IMR-90 (cell line): ENCODE results near the gene SLC48A1. TPM values are rescaled to one million over a fixed set of nuclear protein-coding genes. Genes with fewer than 3 reads are reported as not detected.
A peak's percentile ranks its signal among the peaks of the same experiment; 100 is the strongest.

ENCODE experiments used
- ATAC-seq: fragments of 200-7000 bp; cut with Tn5 transposase; 2 replicates; pipeline ENCODE4 v1.9.1; 2020; ENCODE audit warnings: low read depth, mild to moderate bottlenecking, moderate library complexity
- BruUV-seq: library from RNA; stranded (reverse); fragments of 400-500 nt; replicated peaks from 2 replicates; lab custom pipeline; 2021; lab: Mats Ljungman, UMichigan
- CTCF ChIA-PET: fragments of 300-600 bp; formaldehyde crosslinking; extraction: SDS; loops from one replicate; lab custom pipeline; 2021; ENCODE audit warnings: antibody characterized with exemption; lab: Yijun Ruan, JAX
- POLR2A ChIA-PET: fragments of 300-600 bp; sonication (Branson Sonifier 250); formaldehyde crosslinking; loops from one replicate; lab custom pipeline; 2022; ENCODE audit warnings: antibody characterized with exemption; ENCODE audit not compliant: unreplicated experiment; lab: Charles Lee
- DNase-seq: peaks from one replicate; pipeline ENCODE4 v3.0.0; 2013
- H2AFZ ChIP-seq: replicated peaks from 2 replicates; pipeline ENCODE3; 2013; ENCODE audit warnings: low read length, mild to moderate bottlenecking; ENCODE audit not compliant: poor library complexity
- H2AK5ac ChIP-seq: 2 replicates; pipeline ENCODE4 v1.6.1; 2013; ENCODE audit warnings: low read depth, low read length, inconsistent platforms
- H2AK9ac ChIP-seq: replicated peaks from 2 replicates; pipeline ENCODE3; 2013; ENCODE audit warnings: mild to moderate bottlenecking, low read depth, low read length, moderate library complexity; ENCODE audit not compliant: poor library complexity
- H2BK120ac ChIP-seq: 2 replicates; pipeline ENCODE4 v1.6.1; 2013; ENCODE audit warnings: low read depth, low read length, inconsistent platforms
- H2BK15ac ChIP-seq: 3 replicates; pipeline ENCODE4 v1.6.1; 2013; ENCODE audit warnings: low read depth, low read length, inconsistent platforms
- H2BK20ac ChIP-seq: 2 replicates; pipeline ENCODE4 v1.6.1; 2013; ENCODE audit warnings: low read depth, mild to moderate bottlenecking, inconsistent platforms, low read length, moderate library complexity
- H2BK5ac ChIP-seq: 2 replicates; pipeline ENCODE4 v1.6.1; 2013; ENCODE audit warnings: mild to moderate bottlenecking, low read depth, low read length, inconsistent platforms; ENCODE audit not compliant: poor library complexity, severe bottlenecking
- H3K14ac ChIP-seq: replicated peaks from 2 replicates; pipeline ENCODE4 v1.6.1; 2013; ENCODE audit warnings: low read depth, low read length, inconsistent platforms
- H3K18ac ChIP-seq: 2 replicates; pipeline ENCODE4 v1.6.1; 2013; ENCODE audit warnings: low read depth, low read length, control low read depth
- H3K23ac ChIP-seq: 2 replicates; pipeline ENCODE4 v1.6.1; 2013; ENCODE audit warnings: low read depth, low read length, inconsistent platforms
- H3K27ac ChIP-seq: 2 replicates; pipeline ENCODE4 v1.5.1; 2013; ENCODE audit warnings: mild to moderate bottlenecking, control low read depth, low read length; ENCODE audit not compliant: insufficient read depth
- H3K27me3 ChIP-seq: 2 replicates; pipeline ENCODE4 v1.6.1; 2013; ENCODE audit warnings: low read length; ENCODE audit not compliant: control insufficient read depth, insufficient read depth
- H3K36me3 ChIP-seq: 2 replicates; pipeline ENCODE4 v1.6.1; 2013; ENCODE audit warnings: low read length, mixed read lengths; ENCODE audit not compliant: control insufficient read depth, insufficient read depth
- H3K4ac ChIP-seq: 2 replicates; pipeline ENCODE4 v1.6.1; 2013; ENCODE audit warnings: low read depth, low read length, inconsistent platforms
- H3K4me1 ChIP-seq: 2 replicates; pipeline ENCODE4 v1.6.1; 2013; ENCODE audit warnings: low read length, mixed read lengths; ENCODE audit not compliant: control insufficient read depth, insufficient read depth
- H3K4me2 ChIP-seq: 2 replicates; pipeline ENCODE4 v1.6.1; 2013; ENCODE audit warnings: low read depth, mild to moderate bottlenecking, control low read depth, low read length, moderate library complexity
- H3K4me3 ChIP-seq: 2 replicates; pipeline ENCODE4 v1.5.1; 2013; ENCODE audit warnings: low read depth, mild to moderate bottlenecking, control low read depth, low read length, moderate library complexity; ENCODE audit not compliant: insufficient read depth
- H3K56ac ChIP-seq: 2 replicates; pipeline ENCODE4 v1.6.1; 2013; ENCODE audit warnings: low read length, inconsistent platforms; ENCODE audit not compliant: insufficient read depth; ENCODE audit errors: extremely low read depth
- H3K79me1 ChIP-seq, 2 experiments: 2 replicates each; pipeline ENCODE4 v1.6.1; 2013; ENCODE audit warnings: low read length in 2 of 2, inconsistent platforms in 1 of 2, low read depth in 1 of 2
- H3K9ac ChIP-seq: 2 replicates; pipeline ENCODE4 v1.6.1; 2013; ENCODE audit warnings: low read depth, low read length, control low read depth
- H3K9me1 ChIP-seq: 2 replicates; pipeline ENCODE4 v1.6.1; 2013; ENCODE audit warnings: low read length, inconsistent platforms; ENCODE audit not compliant: insufficient read depth
- H3K9me3 ChIP-seq: 2 replicates; pipeline ENCODE4 v1.6.1; 2013; ENCODE audit warnings: low read length; ENCODE audit not compliant: control insufficient read depth, insufficient read depth
- H4K20me1 ChIP-seq: 2 replicates; pipeline ENCODE4 v1.6.1; 2013; ENCODE audit warnings: low read length, inconsistent platforms; ENCODE audit not compliant: insufficient read depth
- H4K5ac ChIP-seq: 2 replicates; pipeline ENCODE4 v1.6.1; 2013; ENCODE audit warnings: mild to moderate bottlenecking, low read depth, low read length, control low read depth
- H4K8ac ChIP-seq, 2 experiments: 2 replicates each; pipeline ENCODE4 v1.6.1; 2013; ENCODE audit warnings: low read depth in 2 of 2, low read length in 2 of 2, control low read depth in 1 of 2, inconsistent platforms in 1 of 2
- H4K91ac ChIP-seq: 2 replicates; pipeline ENCODE4 v1.6.1; 2013; ENCODE audit warnings: low read depth, low read length, inconsistent platforms; ENCODE audit not compliant: insufficient read depth
- BHLHE40 ChIP-seq: fragments of 150-350 bp; IDR thresholded peaks from 2 replicates; pipeline ENCODE4 v1.6.1; 2016; ENCODE audit warnings: mild to moderate bottlenecking, low read depth, low read length
- CEBPB ChIP-seq: IDR thresholded peaks from 2 replicates; pipeline ENCODE4 v1.6.1; 2012; ENCODE audit warnings: low read depth, low read length, improper control_type of control experiment
- CHD1 ChIP-seq: IDR thresholded peaks from 2 replicates; pipeline ENCODE4 v1.6.1; 2012; ENCODE audit warnings: low read depth, low read length, improper control_type of control experiment
- FOS ChIP-seq: fragments of 150-350 bp; IDR thresholded peaks from 2 replicates; pipeline ENCODE4 v1.6.1; 2016; ENCODE audit warnings: low read depth, low read length
- MAFK ChIP-seq: IDR thresholded peaks from 2 replicates; pipeline ENCODE4 v1.6.1; 2012; ENCODE audit warnings: low read depth, low read length, improper control_type of control experiment
- MAZ ChIP-seq: IDR thresholded peaks from 2 replicates; pipeline ENCODE4 v1.6.1; 2012; ENCODE audit warnings: low read depth, mild to moderate bottlenecking, low read length, improper control_type of control experiment, moderate library complexity, borderline replicate concordance
- MXI1 ChIP-seq: IDR thresholded peaks from 2 replicates; pipeline ENCODE4 v1.6.1; 2012; ENCODE audit warnings: low read depth, mild to moderate bottlenecking, low read length, moderate library complexity, borderline replicate concordance
- NFE2L2 ChIP-seq: fragments of 150-350 bp; IDR thresholded peaks from 2 replicates; pipeline ENCODE4 v1.6.1; 2016; ENCODE audit warnings: low read depth, mild to moderate bottlenecking, low read length
- POLR2A ChIP-seq: IDR thresholded peaks from 2 replicates; pipeline ENCODE4 v1.6.1; 2012; ENCODE audit warnings: mild to moderate bottlenecking, low read depth, low read length
- RAD21 ChIP-seq: IDR thresholded peaks from 2 replicates; pipeline ENCODE4 v1.6.1; 2012; ENCODE audit warnings: low read length, improper control_type of control experiment
- RCOR1 ChIP-seq: IDR thresholded peaks from 2 replicates; pipeline ENCODE4 v1.6.1; 2012; ENCODE audit warnings: mild to moderate bottlenecking, low read length, improper control_type of control experiment; ENCODE audit not compliant: insufficient replicate concordance
- RFX5 ChIP-seq: IDR thresholded peaks from 2 replicates; pipeline ENCODE4 v1.8.0; 2012; ENCODE audit warnings: low read depth, mild to moderate bottlenecking, low read length, moderate library complexity
- SMC3 ChIP-seq: fragments of 150-350 bp; IDR thresholded peaks from 2 replicates; pipeline ENCODE4 v1.6.1; 2016; ENCODE audit warnings: low read depth, mild to moderate bottlenecking, antibody characterized with exemption, low read length, moderate library complexity
- WGBS, 2 experiments: methylation state at CpG; one replicate each; pipeline versions ENCODE4 v1.1.5 to v1.1.7; 2013; ENCODE audit warnings: missing lambda C conversion rate in 2 of 2; ENCODE audit not compliant: insufficient read length in 1 of 2; ENCODE audit errors: extremely low coverage in 2 of 2; 5-methylcytosine and 5-hydroxymethylcytosine counted together
- dilution Hi-C: fragments of 300-500 bp; cut with HindIII; formaldehyde crosslinking; loops from one replicate; pipeline ENCODE4 v1.14.3; 2018; ENCODE audit warnings: low sequenced_read_pairs; ENCODE audit not compliant: unreplicated experiment
- in situ Hi-C: fragments of 300-500 bp; cut with MboI; formaldehyde crosslinking; loops from 3 replicates; pipeline ENCODE4 v1.14.3; 2019; ENCODE audit warnings: low sequenced_read_pairs, inconsistent platforms, mixed read lengths
- intact Hi-C: fragments of 100-400 bp; cut with micrococcal nuclease; formaldehyde crosslinking; loops from 2 replicates; pipeline ENCODE4 v1.10.0; 2022
- polyA plus RNA-seq, 3 experiments: library from polyadenylated mRNA; depleted of rRNA; stranded (reverse); fragments of >200 nt; gene quantifications; 2 replicates each; pipeline ENCODE4 v1.2.3, GENCODE V29; 2012; ENCODE audit warnings: low replicate concordance in 1 of 3
- total RNA-seq: library from RNA; depleted of rRNA; stranded (reverse); fragments of >200 nt; gene quantifications from 2 replicates; pipeline ENCODE4 v1.2.3, GENCODE V29; 2012
- TF ChIP-seq, protein P1 (sequence below): fragments of 150-350 bp; IDR thresholded peaks from 2 replicates; pipeline ENCODE4 v1.6.1; 2017; ENCODE audit warnings: mild to moderate bottlenecking, antibody characterized with exemption, low read length, low read depth
- TF ChIP-seq, protein P2 (sequence below): fragments of 150-350 bp; IDR thresholded peaks from 2 replicates; pipeline ENCODE4 v1.6.1; 2016; ENCODE audit warnings: low read depth, mild to moderate bottlenecking, low read length, moderate library complexity, borderline replicate concordance

Gene SLC48A1
- total and polyA plus RNA-seq, 2 of the 4 experiments (the other 2 are of a cell fraction): 4.8 to 5.9 TPM

DNA sequence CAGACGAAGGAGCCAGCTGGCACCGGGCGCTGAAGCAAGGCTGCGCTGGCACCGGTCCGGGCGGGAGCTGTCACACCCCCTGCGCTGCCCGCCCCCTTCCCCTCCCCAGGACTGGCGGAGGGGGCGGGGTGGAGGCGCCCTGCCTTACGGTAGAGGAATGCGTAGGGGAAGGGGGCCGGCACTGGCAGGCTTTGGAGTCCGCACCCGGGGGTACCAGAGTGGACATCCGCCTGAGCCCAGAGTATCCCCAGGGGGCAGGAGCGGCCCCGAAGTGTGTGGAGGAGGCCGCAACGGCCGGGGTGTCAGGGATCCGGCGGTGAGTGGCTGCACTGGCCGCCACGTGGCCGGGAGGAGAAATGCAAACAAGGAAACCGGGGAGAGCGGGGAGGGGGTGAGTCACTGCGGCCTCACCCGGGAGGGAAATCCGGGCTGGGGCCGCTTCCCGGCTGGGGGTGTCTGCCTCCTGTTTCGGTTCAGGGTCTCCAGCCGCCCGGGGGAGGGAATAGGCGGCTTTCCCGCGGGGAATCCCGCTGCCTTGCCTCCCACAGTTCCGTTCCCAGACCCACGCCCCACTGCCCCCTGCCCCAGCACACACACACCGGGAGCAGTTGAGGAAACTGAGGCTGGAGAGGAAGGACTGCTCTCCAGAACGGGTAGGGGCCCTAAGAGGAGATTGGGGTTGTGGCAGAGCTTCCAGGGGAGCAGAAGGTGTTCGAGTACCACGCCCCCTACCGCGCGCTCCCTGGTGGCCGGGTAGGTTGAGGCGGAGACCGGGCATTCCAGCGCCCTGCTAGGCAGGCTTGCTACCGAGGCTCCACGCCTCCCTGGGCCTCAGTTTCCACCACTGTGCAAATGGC, 14.0 kb upstream of the SLC48A1 start, which contains the start of gene RAPGEF3:
TSS of gene RAPGEF3 (minus strand) at position 47 of the 857 bp plus-strand sequence. CDS start 324 bp downstream, outside the sequence.
- peak within 1 kb of the TSS; percentile 83 for H3K14ac ChIP-seq
- no peaks in the 10 kb centered on the region for H3K36me3 ChIP-seq
- H3K27ac ChIP-seq: peak within 1 kb of the TSS; percentile 43
- H3K4me2 ChIP-seq: peak within 1 kb of the TSS; percentile 82
- H2AK5ac ChIP-seq: peak within 1 kb of the TSS; percentile 80
- H4K5ac ChIP-seq: peak within 1 kb of the TSS; percentile 59
- H4K91ac ChIP-seq: peak within 1 kb of the TSS; percentile 86
- intact Hi-C loops (loop anchor here (1.0 to 2.0 kb wide), 2 partner anchors 22 to 42 kb away; no protein-coding TSS in a partner anchor), in situ Hi-C loops (no loop called here), dilution Hi-C loops (no loop called here)
- 0 out of 2 replicates have a peak within 1 kb of the TSS, but pooled peaks have one; percentile 10 for H3K56ac ChIP-seq
- peak within 1 kb of the TSS; percentile 94 for H2AFZ ChIP-seq
- no TSS peak for BruUV-seq
- H3K4me3 ChIP-seq: peak within 1 kb of the TSS; percentile 65
- H3K79me1 ChIP-seq: no peaks in the 10 kb centered on the region
- H3K9me1 ChIP-seq: peaks cover 4% of the 10 kb centered on the region; the same call in 1 of the 2 replicates
- H3K9ac ChIP-seq: peak within 1 kb of the TSS; percentile 52
- 0% methylated on average over 8 of the region's 57 CpGs; no CpG with 5 or more reads in 1 of the 2 experiments for WGBS, 2 experiments
- ChIA-PET CTCF (interaction anchor here (0.5 to 2.7 kb wide), 8 partner anchors 9 to 79 kb away, joined by 3 to 11 read pairs (median 4); no protein-coding TSS in a partner anchor), POLR2A (no interaction called here)
- no peaks in the 10 kb centered on the region for H3K27me3 ChIP-seq
- H3K4me1 ChIP-seq: peaks cover 12% of the 10 kb centered on the region
- ATAC-seq (peak; percentile 96), DNase-seq (peak; percentile 75)
- peak within 1 kb of the TSS; percentile 76 to 82 for H4K8ac ChIP-seq
- no peaks in the 10 kb centered on the region for H3K9me3 ChIP-seq
- H4K20me1 ChIP-seq: no peaks in the 10 kb centered on the region
- H2AK9ac ChIP-seq: peak within 1 kb of the TSS; percentile 83
- H3K4ac ChIP-seq: peak within 1 kb of the TSS; percentile 97
- H2BK15ac ChIP-seq: peak within 1 kb of the TSS; percentile 53; the same call in 1 of the 3 replicates
- H3K18ac ChIP-seq: peak within 1 kb of the TSS; percentile 42; the same call in 1 of the 2 replicates
- H2BK5ac ChIP-seq: peak within 1 kb of the TSS; percentile 63
- peak within 1 kb of the TSS; percentile 91 for H2BK120ac ChIP-seq
- peak within 1 kb of the TSS; percentile 85; the same call in 1 of the 2 replicates for H3K23ac ChIP-seq
- peak within 1 kb of the TSS; percentile 33; the same call in 1 of the 2 replicates for H2BK20ac ChIP-seq
- TF ChIP-seq CEBPB (no peak), POLR2A (peak; percentile 35; the same call in 1 of the 2 replicates), SMC3 (peak; percentile 27), MAZ (peak; percentile 62; the same call in 1 of the 2 replicates), CHD1 (no peak), RFX5 (no peak), NFE2L2 (no peak), RCOR1 (no peak), MAFK (no peak), MXI1 (peak; percentile 93), RAD21 (peak; percentile 39), FOS (peak; percentile 73), BHLHE40 (no peak)
- TF ChIP-seq, protein P1, sequence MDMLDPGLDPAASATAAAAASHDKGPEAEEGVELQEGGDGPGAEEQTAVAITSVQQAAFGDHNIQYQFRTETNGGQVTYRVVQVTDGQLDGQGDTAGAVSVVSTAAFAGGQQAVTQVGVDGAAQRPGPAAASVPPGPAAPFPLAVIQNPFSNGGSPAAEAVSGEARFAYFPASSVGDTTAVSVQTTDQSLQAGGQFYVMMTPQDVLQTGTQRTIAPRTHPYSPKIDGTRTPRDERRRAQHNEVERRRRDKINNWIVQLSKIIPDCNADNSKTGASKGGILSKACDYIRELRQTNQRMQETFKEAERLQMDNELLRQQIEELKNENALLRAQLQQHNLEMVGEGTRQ: peak; percentile 92
- TF ChIP-seq, protein P2, sequence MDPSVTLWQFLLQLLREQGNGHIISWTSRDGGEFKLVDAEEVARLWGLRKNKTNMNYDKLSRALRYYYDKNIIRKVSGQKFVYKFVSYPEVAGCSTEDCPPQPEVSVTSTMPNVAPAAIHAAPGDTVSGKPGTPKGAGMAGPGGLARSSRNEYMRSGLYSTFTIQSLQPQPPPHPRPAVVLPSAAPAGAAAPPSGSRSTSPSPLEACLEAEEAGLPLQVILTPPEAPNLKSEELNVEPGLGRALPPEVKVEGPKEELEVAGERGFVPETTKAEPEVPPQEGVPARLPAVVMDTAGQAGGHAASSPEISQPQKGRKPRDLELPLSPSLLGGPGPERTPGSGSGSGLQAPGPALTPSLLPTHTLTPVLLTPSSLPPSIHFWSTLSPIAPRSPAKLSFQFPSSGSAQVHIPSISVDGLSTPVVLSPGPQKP: no peak
